ENCODE results near the gene CDV3. TPM values are rescaled to one million over a fixed set of nuclear protein-coding genes. Genes with fewer than 3 reads are reported as not detected.

The CDV3 gene
- total RNA-seq, 1 experiment from 2014 or later: 81.4 TPM

GRCh38 chr3:133606342-133606741 is 32.9 kb downstream of the CDV3 start:
- BruUV-seq (replicated peaks): no TSS peak
- H3K9ac ChIP-seq (ENCODE audit: low read length): no peak overlapping the region
- H3K4me1 ChIP-seq (ENCODE audit: insufficient read depth, low read length): no peaks in the 10 kb centered on the region
- intact Hi-C loops (cut with micrococcal nuclease): no loop called here
- no peak for TF ChIP-seq CTCF (conservative IDR thresholded peaks at IDR 0.05; ENCODE audit: low read depth, low read length)
- TF ChIP-seq EZH2phosphoT487 (IDR thresholded peaks at IDR 0.05; ENCODE audit: borderline replicate concordance, low read length): no peak
- no peak for TF ChIP-seq EZH2 (IDR thresholded peaks at IDR 0.05; ENCODE audit: low read length, unreplicated experiment)
- H3F3A ChIP-seq (ENCODE audit: low read length, unreplicated experiment): no peaks in the 10 kb centered on the region
- CTCF ChIA-PET: interaction anchor here (0.6 kb wide), 1 partner anchor 606 kb away, joined by 9 read pairs; no protein-coding TSS in a partner anchor
- H3K9me2 ChIP-seq (replicated peaks; ENCODE audit: low read length): no peaks in the 10 kb centered on the region
- H2AFZ ChIP-seq (ENCODE audit: low read length): no peak overlapping the region
- peaks cover 26% of the 10 kb centered on the region for H3K36me3 ChIP-seq (ENCODE audit: low read depth, low read length)
- ATAC-seq (no peak), DNase-seq (no peak)
- no peak overlapping the region for H3K27ac ChIP-seq (ENCODE audit: low read length)
- H3K9me3 ChIP-seq (ENCODE audit: low read length): no peaks in the 10 kb centered on the region
- no peak overlapping the region for H3K4me3 ChIP-seq (ENCODE audit: low read length)
- H3K27me3 ChIP-seq (ENCODE audit: low read length): no peaks in the 10 kb centered on the region
- no peaks in the 10 kb centered on the region for H3K79me2 ChIP-seq (ENCODE audit: low read length)
- POLR2A ChIA-PET (ENCODE audit: unreplicated experiment): no interaction called here
- no peaks in the 10 kb centered on the region for H4K20me1 ChIP-seq (ENCODE audit: low read length)
- H3K4me2 ChIP-seq (ENCODE audit: low read length): no peak overlapping the region

DNA sequence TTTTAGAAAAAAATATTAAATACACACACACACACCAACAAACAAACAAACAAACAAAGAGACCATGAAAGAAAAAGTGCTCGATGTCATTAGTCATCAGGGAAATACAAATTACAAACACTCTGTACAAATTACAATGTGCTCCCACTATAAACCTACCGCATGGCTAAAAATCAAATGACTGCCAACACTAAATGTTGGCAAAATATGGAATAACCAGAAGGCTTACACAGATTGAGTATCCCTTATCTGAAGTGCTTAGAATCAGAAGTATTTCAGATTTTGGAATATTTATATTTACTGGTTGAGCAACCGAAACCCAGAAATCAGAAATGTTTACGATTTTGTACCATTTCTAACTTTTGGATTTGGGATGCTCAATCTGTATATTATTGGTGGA is 33.4 kb downstream of the CDV3 start:
- CTCF ChIA-PET: interaction anchor here (0.6 kb wide), 1 partner anchor 606 kb away, joined by 9 read pairs; no protein-coding TSS in a partner anchor
- intact Hi-C loops (cut with micrococcal nuclease): no loop called here
- no peak for TF ChIP-seq CTCF (conservative IDR thresholded peaks at IDR 0.05; ENCODE audit: low read depth, low read length)
- TF ChIP-seq EZH2phosphoT487 (IDR thresholded peaks at IDR 0.05; ENCODE audit: borderline replicate concordance, low read length): no peak
- no peak for TF ChIP-seq EZH2 (IDR thresholded peaks at IDR 0.05; ENCODE audit: low read length, unreplicated experiment)

DNA sequence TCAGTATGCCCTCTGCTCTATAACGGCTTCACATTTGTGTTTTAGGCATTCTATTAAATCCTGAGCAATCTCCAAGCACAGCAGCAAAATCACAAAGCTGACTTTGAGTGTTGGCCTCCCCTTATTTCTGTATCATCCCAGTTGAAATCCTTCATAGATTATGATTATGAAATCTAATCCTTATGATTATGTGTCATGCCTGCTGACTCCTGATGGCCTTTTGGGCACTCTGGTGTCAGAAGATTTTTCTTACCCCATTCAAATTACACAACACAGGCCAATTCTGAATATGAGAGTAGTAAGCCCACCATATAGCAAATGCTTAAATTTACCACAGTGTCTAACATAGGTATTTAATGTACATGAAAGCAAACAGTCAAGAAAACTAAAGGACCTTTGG is 34.3 kb downstream of the CDV3 start:
- intact Hi-C loops (cut with micrococcal nuclease): no loop called here
- no peaks in the 10 kb centered on the region for H3F3A ChIP-seq (ENCODE audit: low read length, unreplicated experiment)
- no peaks in the 10 kb centered on the region for H3K79me2 ChIP-seq (ENCODE audit: low read length)
- TF ChIP-seq EZH2 (IDR thresholded peaks at IDR 0.05; ENCODE audit: low read length, unreplicated experiment): no peak
- TF ChIP-seq EZH2phosphoT487 (IDR thresholded peaks at IDR 0.05; ENCODE audit: borderline replicate concordance, low read length): no peak
- TF ChIP-seq CTCF (conservative IDR thresholded peaks at IDR 0.05; ENCODE audit: low read depth, low read length): no peak
- no peaks in the 10 kb centered on the region for H3K9me3 ChIP-seq (ENCODE audit: low read length)
- H3K4me1 ChIP-seq (ENCODE audit: insufficient read depth, low read length): no peaks in the 10 kb centered on the region
- DNase-seq (no peak), ATAC-seq (no peak)
- no peak overlapping the region for H3K27ac ChIP-seq (ENCODE audit: low read length)
- no peak overlapping the region for H3K9ac ChIP-seq (ENCODE audit: low read length)
- no TSS peak for BruUV-seq (replicated peaks)
- no peaks in the 10 kb centered on the region for H3K27me3 ChIP-seq (ENCODE audit: low read length)
- H3K9me2 ChIP-seq (replicated peaks; ENCODE audit: low read length): no peaks in the 10 kb centered on the region
- no peak overlapping the region for H2AFZ ChIP-seq (ENCODE audit: low read length)
- no peak overlapping the region for H3K4me3 ChIP-seq (ENCODE audit: low read length)
- no peak overlapping the region for H3K4me2 ChIP-seq (ENCODE audit: low read length)
- no peaks in the 10 kb centered on the region for H4K20me1 ChIP-seq (ENCODE audit: low read length)
- CTCF ChIA-PET: no interaction called here
- H3K36me3 ChIP-seq (ENCODE audit: low read depth, low read length): peaks cover 28% of the 10 kb centered on the region
- POLR2A ChIA-PET (ENCODE audit: unreplicated experiment): no interaction called here

More for the DNA sequence above, 33.4 kb downstream of the CDV3 start:
- Histone ChIP-seq H3F3A (ENCODE audit: low read length, unreplicated experiment) (no peaks in the 10 kb centered on the region), H3K9me2 (replicated peaks; ENCODE audit: low read length) (no peaks in the 10 kb centered on the region), H3K4me1 (ENCODE audit: insufficient read depth, low read length) (no peaks in the 10 kb centered on the region), H3K27me3 (ENCODE audit: low read length) (no peaks in the 10 kb centered on the region), H3K27ac (ENCODE audit: low read length) (no peak overlapping the region), H4K20me1 (ENCODE audit: low read length) (no peaks in the 10 kb centered on the region), H3K79me2 (ENCODE audit: low read length) (no peaks in the 10 kb centered on the region), H3K4me3 (ENCODE audit: low read length) (no peak overlapping the region), H3K9ac (ENCODE audit: low read length) (no peak overlapping the region), H3K9me3 (ENCODE audit: low read length) (no peaks in the 10 kb centered on the region), H3K36me3 (ENCODE audit: low read depth, low read length) (peaks cover 28% of the 10 kb centered on the region), H2AFZ (ENCODE audit: low read length) (no peak overlapping the region), H3K4me2 (ENCODE audit: low read length) (no peak overlapping the region)
- POLR2A ChIA-PET (ENCODE audit: unreplicated experiment): no interaction called here
- BruUV-seq (replicated peaks): no TSS peak
- no peak for DNase-seq
- no peak for ATAC-seq

Measured in PC-3 (cell line).